HG02763 (cell line): ENCODE data around the gene FGF14.

ENCODE experiments used
- ATAC-seq: cut with Tn5 transposase; IDR thresholded peaks from one replicate; pipeline ENCODE4 v1.9.1; 2021; ENCODE audit warnings: mild to moderate bottlenecking, moderate library complexity; ENCODE audit not compliant: unreplicated experiment

FGF14 gene

GRCh38 chr13:101752432-101752831 lies 649.4 kb downstream of the FGF14 start:
- no peak for ATAC-seq

DNA sequence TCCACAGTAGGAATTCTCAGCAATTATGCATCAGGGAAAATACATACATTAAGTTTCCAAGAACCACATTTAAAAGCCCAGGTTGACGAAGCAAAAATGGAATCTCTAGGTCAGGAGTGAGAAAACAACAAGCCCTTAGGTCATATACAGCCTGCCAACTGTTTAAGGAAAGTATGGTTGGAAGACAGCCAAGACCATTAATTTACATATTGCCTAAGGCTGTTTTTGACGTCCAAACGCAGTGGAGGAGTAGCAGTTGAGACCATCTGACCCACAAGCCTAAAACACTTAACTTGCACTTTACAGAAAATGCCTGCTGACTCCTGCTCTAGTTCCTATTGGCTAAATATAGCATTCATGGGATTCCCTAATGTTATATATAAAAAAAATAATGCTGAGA lies 650.4 kb downstream of the FGF14 start:
- ATAC-seq = peak; percentile 88

- no peak for ATAC-seq
These were observed 652.3 kb downstream of the FGF14 start for GRCh38 chr13:101749584-101749983.

DNA sequence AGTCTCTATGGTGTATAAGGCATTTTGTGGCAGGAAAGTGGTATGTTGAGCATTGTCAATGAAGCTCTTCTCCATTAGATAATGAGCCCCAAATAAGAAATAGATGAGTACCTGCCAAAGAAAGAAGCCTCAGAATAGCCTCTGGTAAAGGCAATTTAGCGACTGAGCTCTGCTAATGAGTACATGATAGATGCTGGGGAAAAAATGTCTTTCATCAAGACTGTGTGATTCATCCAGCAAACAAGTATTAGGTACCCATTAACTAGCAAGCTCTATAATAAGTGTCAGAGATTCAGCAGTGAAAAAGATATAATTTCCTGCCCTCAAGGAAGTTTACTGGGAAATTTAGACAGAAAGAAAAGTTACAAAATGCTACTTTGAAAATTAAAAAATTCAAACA lies 654.8 kb downstream of the FGF14 start:
- ATAC-seq = no peak

GRCh38 chr13:101746513-101746912 lies 655.3 kb downstream of the FGF14 start:
- no peak for ATAC-seq

GRCh38 chr13:101739382-101740178 lies 662.3 kb downstream of the FGF14 start:
- peak; percentile 95 for ATAC-seq

DNA sequence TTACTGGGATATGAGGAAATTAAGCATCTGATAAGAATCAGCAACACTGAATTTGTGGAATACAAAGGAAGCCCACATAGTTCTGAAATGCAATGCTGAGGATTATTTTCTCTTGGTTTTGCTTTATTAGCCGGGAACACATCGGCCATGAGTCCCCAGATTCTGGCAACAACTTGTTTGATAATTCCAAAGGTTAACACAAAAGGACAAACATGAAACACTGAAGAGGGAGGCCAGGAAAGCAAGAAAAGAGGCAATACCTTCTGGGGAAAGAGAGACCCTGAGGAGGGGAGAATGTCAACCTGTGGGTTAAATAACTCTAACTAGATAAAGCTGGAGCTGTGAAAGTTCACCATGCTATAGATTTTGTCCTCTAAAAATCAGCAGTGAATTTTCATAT lies 663.5 kb downstream of the FGF14 start:
- no peak for ATAC-seq

DNA sequence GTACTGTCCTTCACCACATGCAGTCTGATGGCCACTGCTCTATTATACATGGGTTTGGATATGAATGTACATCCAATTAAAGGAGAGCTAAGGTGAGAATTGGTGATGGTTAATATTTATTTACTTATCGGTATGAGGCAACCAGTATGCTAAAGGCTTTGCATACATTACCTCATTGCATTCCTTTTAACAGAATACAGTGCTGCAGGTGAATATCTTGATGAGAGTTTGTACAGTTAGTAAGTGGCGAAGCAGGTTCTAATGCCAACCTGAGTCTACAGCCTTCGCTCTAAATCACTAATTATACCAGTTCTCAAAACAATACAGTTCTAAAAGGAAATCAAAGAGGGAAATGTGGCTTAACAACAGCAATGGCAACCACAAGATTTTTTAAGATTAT lies 665.3 kb downstream of the FGF14 start:
- ATAC-seq = no peak

- ATAC-seq = no peak
These were observed 671.3 kb downstream of the FGF14 start for GRCh38 chr13:101730420-101731000.

DNA sequence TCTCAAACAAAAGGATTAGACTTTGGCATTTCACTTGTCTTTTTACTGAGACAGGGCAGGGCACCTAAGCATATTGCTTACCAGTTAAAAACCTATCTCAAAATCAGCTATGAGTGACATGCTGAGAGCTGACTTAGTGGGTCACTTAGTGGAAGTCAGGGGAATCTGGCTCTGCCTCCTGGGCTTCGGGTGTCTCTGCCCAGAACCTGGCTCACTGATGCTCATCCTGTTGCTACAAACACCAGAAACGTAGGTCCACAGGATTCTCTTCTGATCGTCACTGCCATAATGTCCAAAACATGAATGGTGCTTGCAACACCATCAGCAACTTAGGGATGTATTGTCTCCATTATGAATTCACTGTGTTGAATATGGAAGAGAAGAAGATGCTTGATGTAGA lies 673.2 kb downstream of the FGF14 start:
- no peak for ATAC-seq

- ATAC-seq = no peak
These were observed 673.8 kb downstream of the FGF14 start for GRCh38 chr13:101728021-101728420.

GRCh38 chr13:101727118-101727517 lies 674.7 kb downstream of the FGF14 start:
- ATAC-seq = no peak

DNA sequence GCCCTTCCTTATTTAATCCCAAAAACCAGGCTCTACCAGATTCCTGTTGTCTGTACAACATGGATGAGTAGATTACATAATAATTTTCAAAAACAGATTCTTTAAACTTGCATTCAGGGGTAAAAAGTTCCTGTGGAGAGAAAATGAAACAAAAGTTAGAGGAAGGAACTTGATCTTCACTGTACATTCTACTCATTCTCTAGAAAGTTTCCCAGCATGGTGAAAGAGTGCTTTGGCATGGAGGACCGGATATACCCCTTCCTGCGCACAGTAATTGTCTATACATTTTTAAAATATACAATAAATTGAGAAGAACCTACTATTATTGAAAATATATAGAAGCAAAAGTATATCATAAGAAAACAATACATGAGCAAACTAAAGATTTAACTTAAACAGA lies 675.2 kb downstream of the FGF14 start:
- no peak for ATAC-seq

DNA sequence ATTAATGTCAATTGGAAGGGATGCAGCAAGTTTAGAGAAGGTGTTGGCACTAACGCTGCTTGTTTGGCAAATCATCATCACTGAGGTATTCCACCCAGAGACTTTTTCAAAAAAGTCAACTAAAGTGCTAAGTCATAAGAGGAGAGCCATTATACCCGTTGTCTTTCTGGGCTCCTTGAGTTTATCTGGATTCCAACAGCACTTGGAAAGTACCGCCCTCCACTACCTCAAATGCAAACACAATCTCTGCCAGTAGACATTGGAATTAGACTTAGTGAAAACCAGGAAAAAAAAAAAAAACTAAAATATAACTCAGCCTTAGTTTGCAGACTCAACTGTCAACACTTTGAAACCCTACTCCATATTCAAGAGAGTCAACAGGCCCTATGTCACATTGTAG lies 683.4 kb downstream of the FGF14 start:
- ATAC-seq = no peak

DNA sequence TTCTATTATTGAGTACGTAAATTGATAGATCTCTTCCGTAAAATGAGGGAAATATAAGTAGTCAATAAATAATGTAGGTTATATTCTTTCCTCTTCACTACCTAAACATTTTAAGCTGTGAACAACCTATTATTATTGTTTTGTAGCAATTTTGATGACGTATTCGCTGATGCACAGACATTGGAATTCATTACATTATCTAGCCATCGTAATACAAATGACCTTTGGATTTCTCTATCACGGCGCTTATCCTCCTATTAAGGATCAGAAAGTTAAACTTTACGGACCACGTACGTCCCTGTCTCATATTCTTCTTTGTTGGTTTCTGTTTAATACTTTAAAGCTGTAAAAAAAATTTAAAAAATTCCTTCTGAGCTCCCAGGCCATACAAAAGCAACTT lies 684.5 kb downstream of the FGF14 start:
- ATAC-seq = no peak

DNA sequence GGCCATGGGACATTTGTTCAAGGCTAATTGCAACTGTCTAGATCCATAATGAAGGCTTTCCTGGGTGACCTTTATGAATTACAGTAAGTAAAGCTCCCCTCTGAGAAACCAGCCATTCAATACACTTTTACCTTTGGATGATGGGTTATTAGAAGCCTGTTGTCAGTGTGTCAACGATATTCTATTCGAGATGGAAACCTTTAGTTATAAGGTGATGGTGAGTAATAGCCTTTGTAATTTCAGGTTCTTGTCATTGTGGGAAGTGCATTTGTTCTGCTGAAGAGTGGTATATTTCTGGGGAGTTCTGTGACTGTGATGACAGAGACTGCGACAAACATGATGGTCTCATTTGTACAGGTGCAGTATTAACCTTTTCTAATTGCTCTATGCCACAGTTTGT lies 687.7 kb downstream of the FGF14 start:
- no peak for ATAC-seq

DNA sequence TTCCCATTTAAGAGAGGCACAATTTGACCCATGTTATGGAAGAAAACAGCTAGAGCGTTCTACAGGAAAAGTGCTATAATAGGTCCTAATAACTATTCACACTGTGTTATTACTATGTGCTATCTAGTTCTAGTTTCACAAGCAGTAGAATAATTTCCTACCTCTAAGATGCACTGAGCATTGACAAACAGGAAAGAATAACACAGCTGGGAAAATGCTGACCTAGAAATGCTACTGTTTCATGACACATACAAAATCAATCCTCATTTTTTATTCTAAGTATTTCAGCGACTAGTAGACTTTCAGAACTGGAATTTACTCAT lies 689.9 kb downstream of the FGF14 start:
- no peak for ATAC-seq

GRCh38 chr13:101711307-101712025 lies 690.4 kb downstream of the FGF14 start:
- ATAC-seq = no peak

DNA sequence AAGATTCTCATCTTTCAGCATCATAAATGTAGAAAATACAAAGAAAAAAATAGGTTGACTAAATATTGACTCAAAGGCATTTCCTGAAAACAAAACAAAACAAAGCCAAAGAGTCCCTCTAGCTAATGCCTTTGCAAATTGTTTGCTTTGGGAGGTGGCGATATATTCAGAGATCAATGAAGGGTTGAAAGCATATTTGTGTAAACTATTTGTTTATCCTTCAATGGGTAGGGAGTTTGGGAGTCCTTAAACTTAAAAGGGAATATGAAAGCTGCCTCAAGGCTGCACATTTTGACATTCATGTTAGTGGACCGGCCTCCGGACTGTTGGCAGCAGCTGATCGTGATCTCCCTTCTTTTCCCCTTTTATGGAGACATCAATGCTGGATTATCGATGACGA lies 691.9 kb downstream of the FGF14 start:
- ATAC-seq = no peak

DNA sequence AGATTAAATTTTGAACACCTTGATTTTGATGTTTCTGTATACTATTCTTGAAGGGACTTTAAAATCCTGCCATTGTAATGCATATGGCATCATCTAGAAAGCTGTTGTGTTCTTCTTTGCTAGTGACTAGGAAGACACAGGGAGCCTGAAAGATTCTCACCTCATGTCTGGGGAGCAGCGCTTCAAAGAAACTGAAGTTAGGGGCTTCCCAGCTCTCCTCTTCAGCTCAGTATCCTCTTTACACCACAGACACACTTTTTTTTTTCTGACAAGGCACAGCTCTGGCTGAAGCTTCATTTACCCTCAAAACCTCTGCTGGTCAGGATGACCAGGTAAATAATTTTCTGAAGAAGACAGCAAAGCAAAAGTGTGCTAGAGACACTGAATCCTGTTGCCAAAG lies 693.7 kb downstream of the FGF14 start:
- no peak for ATAC-seq

- ATAC-seq = no peak
These were observed 694.2 kb downstream of the FGF14 start for GRCh38 chr13:101707659-101708058.

DNA sequence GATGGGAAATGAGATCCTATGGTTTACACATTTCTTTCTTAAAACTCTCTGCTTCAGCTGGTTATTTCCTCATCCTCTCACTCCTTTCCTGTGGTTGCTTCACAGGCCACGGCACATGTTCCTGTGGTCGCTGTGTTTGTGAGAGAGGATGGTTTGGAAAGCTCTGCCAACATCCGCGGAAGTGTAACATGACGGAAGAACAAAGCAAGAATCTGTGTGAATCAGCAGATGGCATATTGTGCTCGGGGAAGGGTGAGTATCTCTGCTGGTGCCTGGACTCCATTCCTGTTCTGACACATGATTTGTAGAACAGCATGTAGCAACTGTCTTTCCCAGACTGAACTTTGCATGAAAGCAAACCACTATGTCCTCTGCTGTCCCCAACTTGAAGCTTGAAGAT lies 695.2 kb downstream of the FGF14 start:
- no peak for ATAC-seq
